ENCODE measurements around the gene CST11. TPM values are rescaled to one million over a fixed set of nuclear protein-coding genes. Genes with fewer than 3 reads are reported as not detected.

Gene CST11
- polyA plus RNA-seq, 3 donors from 2014 or later = not detected

GRCh38 chr20:23449421-23449820 is 3.3 kb downstream of the CST11 start:
- peaks cover 14 to 17% of the 10 kb centered on the region in 2 donors for H3K4me1 Mint-ChIP-seq
- H3K9me3 Mint-ChIP-seq = no peaks in the 10 kb centered on the region
- H3K27ac Mint-ChIP-seq = peak overlapping the region in 4 of 6 donors; percentile 20 to 81 (median 61)
- H3K27me3 Mint-ChIP-seq (ENCODE audit: low read depth in 3 of 3) = peaks cover 0 to 4% (median 2%) of the 10 kb centered on the region in 3 donors
- peak overlapping the region in 1 of 5 donors; percentile 18 for H3K4me3 Mint-ChIP-seq
- H3K36me3 Mint-ChIP-seq = no peaks in the 10 kb centered on the region
- DNase-seq = no peak

GRCh38 chr20:23448167-23448566 is 4.5 kb downstream of the CST11 start:
- H3K4me1 Mint-ChIP-seq = peaks cover 14 to 16% of the 10 kb centered on the region in 2 donors
- no peak for DNase-seq
- H3K27me3 Mint-ChIP-seq (ENCODE audit: low read depth in 3 of 3) = peaks cover 0 to 4% (median 2%) of the 10 kb centered on the region in 3 donors
- H3K36me3 Mint-ChIP-seq = no peaks in the 10 kb centered on the region
- H3K27ac Mint-ChIP-seq = no peak overlapping the region
- H3K4me3 Mint-ChIP-seq = no peak overlapping the region
- H3K9me3 Mint-ChIP-seq = no peaks in the 10 kb centered on the region

GRCh38 chr20:23446505-23446904 is 6.2 kb downstream of the CST11 start:
- Mint-ChIP-seq H3K27me3 (ENCODE audit: low read depth in 3 of 3) (peaks cover 0 to 3% (median 2%) of the 10 kb centered on the region in 3 donors), H3K4me3 (no peak overlapping the region), H3K27ac (peak overlapping the region in 2 of 6 donors; percentile 8 to 29), H3K4me1 (peaks cover 14 to 17% of the 10 kb centered on the region in 2 donors), H3K9me3 (no peaks in the 10 kb centered on the region), H3K36me3 (no peaks in the 10 kb centered on the region)
- no peak for DNase-seq

GRCh38 chr20:23445596-23446217 is 7.0 kb downstream of the CST11 start:
- Mint-ChIP-seq H3K27ac (peak overlapping the region in 2 of 6 donors; percentile 58 to 67), H3K4me1 (peaks cover 14 to 17% of the 10 kb centered on the region in 2 donors), H3K27me3 (ENCODE audit: low read depth in 3 of 3) (peaks cover 0 to 3% (median 2%) of the 10 kb centered on the region in 3 donors), H3K4me3 (no peak overlapping the region), H3K36me3 (no peaks in the 10 kb centered on the region), H3K9me3 (no peaks in the 10 kb centered on the region)
- no peak for DNase-seq

- Mint-ChIP-seq H3K36me3 (no peaks in the 10 kb centered on the region), H3K4me1 (peaks cover 9 to 12% of the 10 kb centered on the region in 2 donors), H3K27ac (peak overlapping the region in 5 of 6 donors; percentile 2 to 83 (median 56)), H3K9me3 (no peaks in the 10 kb centered on the region), H3K4me3 (no peak overlapping the region), H3K27me3 (ENCODE audit: low read depth in 3 of 3) (peaks cover 0 to 3% (median 2%) of the 10 kb centered on the region in 3 donors)
- no peak for DNase-seq
These were observed 7.8 kb downstream of the CST11 start for GRCh38 chr20:23444859-23445258.

GRCh38 chr20:23442436-23442835 is 10.2 kb downstream of the CST11 start:
- H3K36me3 Mint-ChIP-seq = no peaks in the 10 kb centered on the region
- H3K27ac Mint-ChIP-seq = no peak overlapping the region
- H3K9me3 Mint-ChIP-seq = no peaks in the 10 kb centered on the region
- peaks cover 0 to 4% of the 10 kb centered on the region in 2 donors for H3K4me1 Mint-ChIP-seq
- no peak overlapping the region for H3K4me3 Mint-ChIP-seq
- DNase-seq = no peak
- peaks cover 0 to 2% (median 0%) of the 10 kb centered on the region in 3 donors for H3K27me3 Mint-ChIP-seq (ENCODE audit: low read depth in 3 of 3)

- Mint-ChIP-seq H3K9me3 (no peaks in the 10 kb centered on the region), H3K36me3 (no peaks in the 10 kb centered on the region), H3K4me3 (no peak overlapping the region), H3K27me3 (ENCODE audit: low read depth in 3 of 3) (peaks cover 0 to 2% (median 0%) of the 10 kb centered on the region in 3 donors), H3K27ac (peak overlapping the region in 3 of 6 donors; percentile 28 to 66 (median 29)), H3K4me1 (peaks cover 0 to 4% of the 10 kb centered on the region in 2 donors)
- DNase-seq = peak; percentile 70 to 76 (median 71)
These were observed 10.8 kb downstream of the CST11 start for GRCh38 chr20:23441850-23442313.

- no peak overlapping the region for H3K4me3 Mint-ChIP-seq
- no peak overlapping the region for H3K27ac Mint-ChIP-seq
- no peak for DNase-seq
- H3K27me3 Mint-ChIP-seq (ENCODE audit: low read depth in 3 of 3) = peaks cover 0 to 1% (median 0%) of the 10 kb centered on the region in 3 donors
- no peaks in the 10 kb centered on the region for H3K36me3 Mint-ChIP-seq
- no peaks in the 10 kb centered on the region for H3K9me3 Mint-ChIP-seq
- H3K4me1 Mint-ChIP-seq = peaks cover 0 to 4% of the 10 kb centered on the region in 2 donors
These were observed 12.7 kb downstream of the CST11 start for GRCh38 chr20:23440004-23440403.

GRCh38 chr20:23438661-23439060 is 14.0 kb downstream of the CST11 start:
- DNase-seq = no peak
- Mint-ChIP-seq H3K27me3 (ENCODE audit: low read depth in 3 of 3) (peaks cover 0 to 3% (median 1%) of the 10 kb centered on the region in 3 donors), H3K4me3 (no peak overlapping the region), H3K4me1 (peaks cover 0 to 4% of the 10 kb centered on the region in 2 donors), H3K27ac (no peak overlapping the region), H3K36me3 (no peaks in the 10 kb centered on the region), H3K9me3 (peaks cover 0 to 2% (median 0%) of the 10 kb centered on the region in 6 donors)

- no peak overlapping the region for H3K27ac Mint-ChIP-seq
- peaks cover 0 to 3% (median 3%) of the 10 kb centered on the region in 3 donors for H3K27me3 Mint-ChIP-seq (ENCODE audit: low read depth in 3 of 3)
- H3K4me1 Mint-ChIP-seq = peaks cover 0 to 4% of the 10 kb centered on the region in 2 donors
- H3K36me3 Mint-ChIP-seq = no peaks in the 10 kb centered on the region
- DNase-seq = no peak
- peaks cover 0 to 2% (median 0%) of the 10 kb centered on the region in 6 donors for H3K9me3 Mint-ChIP-seq
- H3K4me3 Mint-ChIP-seq = no peak overlapping the region
These were observed 15.4 kb downstream of the CST11 start for GRCh38 chr20:23437126-23437899.

GRCh38 chr20:23436681-23437080 is 16.0 kb downstream of the CST11 start:
- Mint-ChIP-seq H3K4me3 (no peak overlapping the region), H3K36me3 (no peaks in the 10 kb centered on the region), H3K4me1 (no peaks in the 10 kb centered on the region), H3K27me3 (ENCODE audit: low read depth in 3 of 3) (peaks cover 0 to 3% (median 3%) of the 10 kb centered on the region in 3 donors), H3K27ac (no peak overlapping the region), H3K9me3 (peaks cover 0 to 2% (median 0%) of the 10 kb centered on the region in 6 donors)
- DNase-seq = no peak

GRCh38 chr20:23435626-23436539 is 16.8 kb downstream of the CST11 start:
- Mint-ChIP-seq H3K36me3 (no peaks in the 10 kb centered on the region), H3K9me3 (peaks cover 0 to 2% (median 0%) of the 10 kb centered on the region in 6 donors), H3K4me3 (no peak overlapping the region), H3K4me1 (no peaks in the 10 kb centered on the region), H3K27me3 (ENCODE audit: low read depth in 3 of 3) (peaks cover 0 to 3% (median 3%) of the 10 kb centered on the region in 3 donors), H3K27ac (no peak overlapping the region)
- no peak for DNase-seq
